Endothelial cell of umbilical vein (primary cell): ENCODE results near the gene DDX39A. TPM values are rescaled to one million over a fixed set of nuclear protein-coding genes. Genes with fewer than 3 reads are reported as not detected.

ENCODE experiments used
- BruUV-seq: library from RNA; stranded (reverse); fragments of 400-500 nt; replicated peaks from 2 replicates; lab custom pipeline; 2021; lab: Mats Ljungman, UMichigan
- CTCF ChIA-PET: fragments of 300-600, 350-600 bp; sonication (Branson Sonifier 250); formaldehyde crosslinking; loops from one replicate; lab custom pipeline; 2021; ENCODE audit warnings: antibody characterized with exemption, inconsistent platforms; lab: Charles Lee
- POLR2A ChIA-PET: fragments of 300-600, 350-600 bp; sonication (Branson Sonifier 250); formaldehyde crosslinking; loops from one replicate; lab custom pipeline; 2021; ENCODE audit warnings: antibody characterized with exemption, inconsistent platforms; lab: Charles Lee
- DNase-seq: peaks from one replicate; pipeline ENCODE4 v3.0.0-alpha.2; 2011; ENCODE audit warnings: low read depth, low spot score
- FAIRE-seq: peaks from 2 replicates; lab custom pipeline; 2011; peaks lifted over from hg19 to GRCh38; lab: Jason Lieb, UNC
- H2AFZ ChIP-seq: 2 replicates; pipeline ENCODE4 v1.6.0; 2012; ENCODE audit warnings: low read depth, low read length, control low read depth, inconsistent platforms
- H3K27ac ChIP-seq: 2 replicates; pipeline ENCODE4 v1.5.1; 2011; ENCODE audit warnings: low read depth, mild to moderate bottlenecking, control low read depth, low read length, moderate library complexity; ENCODE audit not compliant: insufficient read depth
- H3K27me3 ChIP-seq, 2 experiments: 2 replicates each; pipeline versions ENCODE4 v1.6.0 to v1.6.1; 2011; ENCODE audit warnings: low read length in 2 of 2, mixed read lengths in 1 of 2; ENCODE audit not compliant: control insufficient read depth in 2 of 2, insufficient read depth in 2 of 2
- H3K36me3 ChIP-seq, 2 experiments: 2 replicates in 1 of 2; 3 replicates in 1 of 2; pipeline ENCODE4 v1.5.1; 2011; ENCODE audit warnings: low read length in 2 of 2, mild to moderate bottlenecking in 1 of 2, moderate library complexity in 1 of 2; ENCODE audit not compliant: control insufficient read depth in 2 of 2, insufficient read depth in 2 of 2; ENCODE audit errors: extremely low read depth in 1 of 2
- H3K4me1 ChIP-seq: 3 replicates; pipeline ENCODE4 v1.5.1; 2011; ENCODE audit warnings: mild to moderate bottlenecking, low read length; ENCODE audit not compliant: control insufficient read depth, insufficient read depth; ENCODE audit errors: extremely low read depth
- H3K4me2 ChIP-seq: 2 replicates; pipeline ENCODE4 v1.6.1; 2011; ENCODE audit warnings: low read length, control low read depth, mixed read lengths; ENCODE audit not compliant: insufficient read depth
- H3K4me3 ChIP-seq, 3 experiments: fragments of 200-600 bp in 1 of 3; sonication (generic), shearing (Covaris generic) in 1 of 3; replicated peaks in 1 of 3; 2 replicates each; pipeline ENCODE4 v1.5.1; 2011 to 2016; ENCODE audit warnings: control low read depth in 3 of 3, low read length in 3 of 3, mild to moderate bottlenecking in 2 of 3, inconsistent platforms in 1 of 3, low read depth in 1 of 3, moderate library complexity in 1 of 3; ENCODE audit not compliant: insufficient read depth in 1 of 3
- H3K79me2 ChIP-seq: 2 replicates; pipeline ENCODE4 v1.6.0; 2012; ENCODE audit warnings: low read length, inconsistent platforms; ENCODE audit not compliant: control insufficient read depth, insufficient read depth
- H3K9ac ChIP-seq: replicated peaks from 2 replicates; pipeline ENCODE3; 2011; ENCODE audit warnings: low read length, control low read depth; ENCODE audit not compliant: insufficient read depth; ENCODE audit errors: extremely low read depth
- H3K9me1 ChIP-seq: replicated peaks from 3 replicates; pipeline ENCODE4 v1.6.0; 2011; ENCODE audit warnings: mild to moderate bottlenecking, low read length; ENCODE audit not compliant: control insufficient read depth, insufficient read depth; ENCODE audit errors: extremely low read depth
- H3K9me3 ChIP-seq: replicated peaks from 2 replicates; pipeline ENCODE4 v1.5.1; 2012; ENCODE audit warnings: low read length, inconsistent platforms; ENCODE audit not compliant: control insufficient read depth, insufficient read depth
- H4K20me1 ChIP-seq: replicated peaks from 2 replicates; pipeline ENCODE3; 2011; ENCODE audit warnings: mild to moderate bottlenecking, low read length; ENCODE audit not compliant: control insufficient read depth, insufficient read depth; ENCODE audit errors: extremely low read depth
- EZH2 ChIP-seq: IDR thresholded peaks from 2 replicates; pipeline ENCODE4 v1.6.1; 2012; ENCODE audit warnings: borderline replicate concordance, low read depth, mild to moderate bottlenecking, moderate library complexity, low read length, inconsistent platforms; ENCODE audit not compliant: severe bottlenecking
- FOS ChIP-seq: IDR thresholded peaks from 2 replicates; pipeline ENCODE4 v1.6.1; 2011; ENCODE audit warnings: mild to moderate bottlenecking, low read length, moderate library complexity, borderline replicate concordance; ENCODE audit not compliant: insufficient read depth
- GATA2 ChIP-seq: IDR thresholded peaks from 2 replicates; pipeline ENCODE4 v1.7.0; 2011; ENCODE audit warnings: low read depth, mild to moderate bottlenecking, moderate library complexity, mixed read lengths, low read length; ENCODE audit not compliant: insufficient read length, insufficient read depth
- JUN ChIP-seq: IDR thresholded peaks from 2 replicates; pipeline ENCODE4 v1.6.1; 2011; ENCODE audit warnings: borderline replicate concordance, low read depth; ENCODE audit not compliant: insufficient read length, insufficient read depth
- MYC ChIP-seq: IDR thresholded peaks from one replicate; pipeline ENCODE4 v1.6.1; 2011; ENCODE audit warnings: mild to moderate bottlenecking, low read depth, low read length
- POLR2A ChIP-seq: IDR thresholded peaks from 2 replicates; pipeline ENCODE4 v1.6.1; 2012; ENCODE audit warnings: low read depth, mild to moderate bottlenecking, control low read depth, low read length
- dilution Hi-C: fragments of 300-500 bp; cut with MboI; formaldehyde crosslinking; loops from one replicate; pipeline ENCODE4 v1.15.0; 2019; ENCODE audit warnings: low sequenced_read_pairs; ENCODE audit not compliant: extremely low pct_ligation_motif_present
- intact Hi-C: fragments of 100-400 bp; cut with micrococcal nuclease; formaldehyde crosslinking; loops from one replicate; pipeline ENCODE4 v1.10.0; 2022
- polyA plus RNA-seq, 4 experiments: library from polyadenylated mRNA; depleted of rRNA in 3 of 4; stranded (reverse) in 3 of 4; unstranded in 1 of 4; fragments of >200 nt; gene quantifications; 2 replicates each; pipeline versions ENCODE4 v1.2.1 to v1.2.3, GENCODE V29; 2011 to 2012; ENCODE audit warnings: missing spikeins in 1 of 4
- total RNA-seq: library from RNA; stranded (reverse); gene quantifications from 2 replicates; pipeline ENCODE4 v1.2.3, GENCODE V29; 2021
- TF ChIP-seq, protein P1 (sequence below), 2 donors: IDR thresholded peaks; 1 replicate in 1 of 2; 2 replicates in 1 of 2; pipeline ENCODE4 v1.5.1; 2011; ENCODE audit warnings: low read length in 2 of 2, mild to moderate bottlenecking in 2 of 2, moderate library complexity in 2 of 2, control low read depth in 1 of 2, inconsistent platforms in 1 of 2, low read depth in 1 of 2; ENCODE audit not compliant: insufficient read depth in 1 of 2; ENCODE audit errors: extremely low read depth in 1 of 2

Gene DDX39A
- total and polyA plus RNA-seq, 2 donors (not counting 3 experiments of a cell fraction or from before 2014, with no cell fraction given): 157 to 158 TPM

DNA sequence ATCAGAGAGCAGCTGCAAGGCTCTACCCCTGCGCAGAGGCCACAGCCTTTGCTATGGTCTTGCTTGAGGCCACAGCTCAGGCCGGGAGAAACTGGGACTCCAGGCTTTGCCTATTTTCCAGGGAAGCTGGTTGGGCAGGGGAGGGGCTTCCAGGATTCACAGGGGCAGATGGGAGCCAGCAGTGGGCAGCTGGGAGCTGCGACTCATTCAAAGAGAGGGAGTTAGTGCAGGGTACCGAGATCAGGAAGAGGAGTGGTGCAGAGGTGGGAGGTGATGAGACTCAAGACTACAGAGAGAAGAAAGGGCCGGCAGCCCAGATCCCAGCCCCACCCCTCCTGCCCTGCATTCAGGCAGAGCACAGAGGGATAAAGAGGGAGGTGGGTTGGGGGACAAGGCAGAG lies 25.8 kb downstream of the DDX39A start:
- FAIRE-seq: no peak
- intact Hi-C loops: no loop called here
- no peaks in the 10 kb centered on the region for H3K27me3 ChIP-seq

More for the DNA sequence above, 25.8 kb downstream of the DDX39A start:
- H3K27ac ChIP-seq: no peak overlapping the region
- H3K4me2 ChIP-seq: no peak overlapping the region
- ChIA-PET POLR2A (interaction anchor here (0.6 kb wide), 1 partner anchor 954 kb away, joined by 3 read pairs; no protein-coding TSS in a partner anchor), CTCF (interaction anchor here (1.7 kb wide), 1 partner anchor 31 kb away, joined by 4 read pairs; no protein-coding TSS in a partner anchor)
- H3K9ac ChIP-seq: no peak overlapping the region
- no peaks in the 10 kb centered on the region for H3K9me1 ChIP-seq
- no peak for DNase-seq
- H4K20me1 ChIP-seq: no peaks in the 10 kb centered on the region
- H3K36me3 ChIP-seq: no peaks in the 10 kb centered on the region
- no TSS peak for BruUV-seq
- dilution Hi-C loops: no loop called here
- no peak overlapping the region for H2AFZ ChIP-seq
- no peaks in the 10 kb centered on the region for H3K4me1 ChIP-seq
- H3K79me2 ChIP-seq: no peaks in the 10 kb centered on the region
- H3K4me3 ChIP-seq: no peak overlapping the region
- TF ChIP-seq, protein P1, sequence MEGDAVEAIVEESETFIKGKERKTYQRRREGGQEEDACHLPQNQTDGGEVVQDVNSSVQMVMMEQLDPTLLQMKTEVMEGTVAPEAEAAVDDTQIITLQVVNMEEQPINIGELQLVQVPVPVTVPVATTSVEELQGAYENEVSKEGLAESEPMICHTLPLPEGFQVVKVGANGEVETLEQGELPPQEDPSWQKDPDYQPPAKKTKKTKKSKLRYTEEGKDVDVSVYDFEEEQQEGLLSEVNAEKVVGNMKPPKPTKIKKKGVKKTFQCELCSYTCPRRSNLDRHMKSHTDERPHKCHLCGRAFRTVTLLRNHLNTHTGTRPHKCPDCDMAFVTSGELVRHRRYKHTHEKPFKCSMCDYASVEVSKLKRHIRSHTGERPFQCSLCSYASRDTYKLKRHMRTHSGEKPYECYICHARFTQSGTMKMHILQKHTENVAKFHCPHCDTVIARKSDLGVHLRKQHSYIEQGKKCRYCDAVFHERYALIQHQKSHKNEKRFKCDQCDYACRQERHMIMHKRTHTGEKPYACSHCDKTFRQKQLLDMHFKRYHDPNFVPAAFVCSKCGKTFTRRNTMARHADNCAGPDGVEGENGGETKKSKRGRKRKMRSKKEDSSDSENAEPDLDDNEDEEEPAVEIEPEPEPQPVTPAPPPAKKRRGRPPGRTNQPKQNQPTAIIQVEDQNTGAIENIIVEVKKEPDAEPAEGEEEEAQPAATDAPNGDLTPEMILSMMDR (IDR thresholded peaks at IDR 0.05; ENCODE audit: extremely low read depth in 1 of 2, insufficient read depth in 1 of 2, low read depth in 1 of 2, low read length in 2 of 2): no peak
- TF ChIP-seq EZH2: no peak
- no peak for TF ChIP-seq GATA2
- no peak for TF ChIP-seq JUN
- no peak for TF ChIP-seq FOS
- no peak for TF ChIP-seq MYC
- TF ChIP-seq POLR2A: no peak
- no peaks in the 10 kb centered on the region for H3K9me3 ChIP-seq
